OCI-LY7 (cell line): Measurements from ENCODE around the gene GRAMD1B.

Experiments used
- EZH2phosphoT487 ChIP-seq: fragments of 200-600 bp; sonication (generic); IDR thresholded peaks from 2 replicates; pipeline ENCODE4 v1.6.1; 2018; ENCODE audit warnings: low read depth, borderline replicate concordance, mild to moderate bottlenecking, mixed run types, antibody characterized with exemption, low read length, moderate library complexity, mixed read lengths
- TF ChIP-seq, protein P1 (sequence below): fragments of 200-600 bp; sonication (generic); conservative IDR thresholded peaks from 2 replicates; pipeline ENCODE4 v1.5.1; 2014; ENCODE audit warnings: mild to moderate bottlenecking, antibody characterized with exemption, low read length, moderate library complexity, mixed read lengths

- TF ChIP-seq, protein P1, sequence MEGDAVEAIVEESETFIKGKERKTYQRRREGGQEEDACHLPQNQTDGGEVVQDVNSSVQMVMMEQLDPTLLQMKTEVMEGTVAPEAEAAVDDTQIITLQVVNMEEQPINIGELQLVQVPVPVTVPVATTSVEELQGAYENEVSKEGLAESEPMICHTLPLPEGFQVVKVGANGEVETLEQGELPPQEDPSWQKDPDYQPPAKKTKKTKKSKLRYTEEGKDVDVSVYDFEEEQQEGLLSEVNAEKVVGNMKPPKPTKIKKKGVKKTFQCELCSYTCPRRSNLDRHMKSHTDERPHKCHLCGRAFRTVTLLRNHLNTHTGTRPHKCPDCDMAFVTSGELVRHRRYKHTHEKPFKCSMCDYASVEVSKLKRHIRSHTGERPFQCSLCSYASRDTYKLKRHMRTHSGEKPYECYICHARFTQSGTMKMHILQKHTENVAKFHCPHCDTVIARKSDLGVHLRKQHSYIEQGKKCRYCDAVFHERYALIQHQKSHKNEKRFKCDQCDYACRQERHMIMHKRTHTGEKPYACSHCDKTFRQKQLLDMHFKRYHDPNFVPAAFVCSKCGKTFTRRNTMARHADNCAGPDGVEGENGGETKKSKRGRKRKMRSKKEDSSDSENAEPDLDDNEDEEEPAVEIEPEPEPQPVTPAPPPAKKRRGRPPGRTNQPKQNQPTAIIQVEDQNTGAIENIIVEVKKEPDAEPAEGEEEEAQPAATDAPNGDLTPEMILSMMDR: no peak
- no peak for TF ChIP-seq EZH2phosphoT487
Observed at GRCh38 chr11:123507043-123507442, 77.0 kb downstream of the GRAMD1B start.
